GM19397 (cell line): ENCODE results near the gene DNASE2.
"Not testable (repeated sequence)": the region's sequence is repeated elsewhere in the genome, so short reads cannot be mapped to it uniquely, and the experiment has no call there.

Source experiments
- ATAC-seq: cut with Tn5 transposase; IDR thresholded peaks from one replicate; pipeline ENCODE4 v1.9.1; 2021; ENCODE audit warnings: mild to moderate bottlenecking, moderate library complexity; ENCODE audit not compliant: unreplicated experiment

Gene DNASE2

GRCh38 chr19:12865746-12866415, 15.4 kb downstream of the DNASE2 start:
- no peak for ATAC-seq

GRCh38 chr19:12864721-12865715, 16.2 kb downstream of the DNASE2 start:
- no peak for ATAC-seq

- no peak for ATAC-seq
Measured at GRCh38 chr19:12864143-12864542, 17.1 kb downstream of the DNASE2 start.

- ATAC-seq = no peak
Measured at GRCh38 chr19:12859546-12859945, 21.7 kb downstream of the DNASE2 start.

GRCh38 chr19:12858041-12858928, 23.0 kb downstream of the DNASE2 start:
- ATAC-seq = no peak

- ATAC-seq = no peak
Measured at GRCh38 chr19:12856653-12857052, 24.6 kb downstream of the DNASE2 start.

GRCh38 chr19:12847159-12848139, 33.8 kb downstream of the DNASE2 start:
- peak; percentile 55 for ATAC-seq

GRCh38 chr19:12846613-12847012, 34.6 kb downstream of the DNASE2 start:
- not testable (repeated sequence) for ATAC-seq

GRCh38 chr19:12843999-12844732, 37.1 kb downstream of the DNASE2 start:
- ATAC-seq = no peak

- no peak for ATAC-seq
Measured at GRCh38 chr19:12843328-12843727, 37.9 kb downstream of the DNASE2 start.

GRCh38 chr19:12842511-12842910, 38.7 kb downstream of the DNASE2 start:
- no peak for ATAC-seq

- ATAC-seq = no peak
Measured at GRCh38 chr19:12841094-12841493, 40.2 kb downstream of the DNASE2 start.

GRCh38 chr19:12840091-12841079, 40.9 kb downstream of the DNASE2 start:
- no peak for ATAC-seq

GRCh38 chr19:12838886-12839756, 42.1 kb downstream of the DNASE2 start:
- ATAC-seq = no peak

GRCh38 chr19:12838182-12838885, 42.9 kb downstream of the DNASE2 start, which contains the start of gene MAST1:
Gene MAST1, plus strand, starts transcription at chr19:12838515. Its CDS starts 58 bp downstream, at chr19:12838573.
- ATAC-seq = no peak

GRCh38 chr19:12837225-12837624, 44.0 kb downstream of the DNASE2 start:
- no peak for ATAC-seq
